Peyer's patch (tissue), 4 donors: ENCODE results near the gene PLCXD3.

Source experiments
- POLR2A ChIP-seq, 2 donors: fragments of 450-650 bp; IDR thresholded peaks; one replicate each; pipeline ENCODE4 v1.5.1; 2017; ENCODE audit warnings: antibody characterized with exemption in 2 of 2, mild to moderate bottlenecking in 2 of 2, moderate library complexity in 2 of 2
- TF ChIP-seq, protein P1 (sequence below), 6 experiments: fragments of 450-650 bp in 4 of 6; fragments of 200-600 bp in 2 of 6; sonication (generic) in 1 of 6; IDR thresholded peaks; one replicate each; pipeline ENCODE4 v1.5.1; 2017 to 2019; ENCODE audit warnings: antibody characterized with exemption in 6 of 6, mild to moderate bottlenecking in 3 of 6, moderate library complexity in 1 of 6

DNA sequence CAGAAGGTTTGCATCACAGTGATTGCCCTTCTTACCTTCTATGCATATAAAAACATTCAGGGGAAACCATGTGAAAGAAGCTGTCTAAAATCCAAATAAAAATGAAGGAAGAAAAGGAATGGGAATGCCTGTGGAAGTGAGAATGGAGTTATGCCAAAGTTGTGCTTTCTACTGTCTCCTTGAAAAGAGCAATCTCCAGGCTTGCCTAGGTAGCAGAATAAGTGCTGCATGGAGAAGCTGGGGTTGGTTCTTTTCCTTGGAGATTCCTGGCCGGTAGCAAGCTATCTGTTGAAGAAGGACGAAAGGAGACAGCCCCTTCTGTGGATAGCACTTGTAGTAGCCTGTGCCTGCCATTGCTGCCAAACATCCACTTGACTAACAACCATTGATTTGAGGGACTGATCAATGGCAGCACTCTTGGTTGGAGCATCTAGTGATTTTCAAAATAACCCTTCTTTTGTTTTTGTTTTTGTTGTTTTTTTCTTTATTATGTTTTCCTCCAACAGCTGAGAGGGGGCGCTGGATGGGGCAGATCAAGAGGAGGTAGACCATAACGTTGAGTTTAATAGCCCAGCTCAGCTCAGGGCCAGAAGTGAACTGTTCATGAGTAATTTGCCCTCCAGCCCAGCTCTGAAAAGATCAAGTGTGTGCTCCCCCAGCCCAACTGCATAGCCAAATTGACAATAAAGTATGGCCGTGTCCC is 1.6 kb downstream of the PLCXD3 start:
- TF ChIP-seq, protein P1, sequence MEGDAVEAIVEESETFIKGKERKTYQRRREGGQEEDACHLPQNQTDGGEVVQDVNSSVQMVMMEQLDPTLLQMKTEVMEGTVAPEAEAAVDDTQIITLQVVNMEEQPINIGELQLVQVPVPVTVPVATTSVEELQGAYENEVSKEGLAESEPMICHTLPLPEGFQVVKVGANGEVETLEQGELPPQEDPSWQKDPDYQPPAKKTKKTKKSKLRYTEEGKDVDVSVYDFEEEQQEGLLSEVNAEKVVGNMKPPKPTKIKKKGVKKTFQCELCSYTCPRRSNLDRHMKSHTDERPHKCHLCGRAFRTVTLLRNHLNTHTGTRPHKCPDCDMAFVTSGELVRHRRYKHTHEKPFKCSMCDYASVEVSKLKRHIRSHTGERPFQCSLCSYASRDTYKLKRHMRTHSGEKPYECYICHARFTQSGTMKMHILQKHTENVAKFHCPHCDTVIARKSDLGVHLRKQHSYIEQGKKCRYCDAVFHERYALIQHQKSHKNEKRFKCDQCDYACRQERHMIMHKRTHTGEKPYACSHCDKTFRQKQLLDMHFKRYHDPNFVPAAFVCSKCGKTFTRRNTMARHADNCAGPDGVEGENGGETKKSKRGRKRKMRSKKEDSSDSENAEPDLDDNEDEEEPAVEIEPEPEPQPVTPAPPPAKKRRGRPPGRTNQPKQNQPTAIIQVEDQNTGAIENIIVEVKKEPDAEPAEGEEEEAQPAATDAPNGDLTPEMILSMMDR (IDR thresholded peaks at IDR 0.05) = no peak
- TF ChIP-seq POLR2A (IDR thresholded peaks at IDR 0.05) = no peak
